ENCODE data around the gene FOXO3. TPM values are rescaled to one million over a fixed set of nuclear protein-coding genes. Genes with fewer than 3 reads are reported as not detected.
A peak's percentile ranks its signal among the peaks of the same experiment; 100 is the strongest.

FOXO3 gene
- total and polyA plus RNA-seq, 2 donors (not counting 1 experiment from before 2014, with no cell fraction given) = 49.5 to 63.9 TPM

DNA sequence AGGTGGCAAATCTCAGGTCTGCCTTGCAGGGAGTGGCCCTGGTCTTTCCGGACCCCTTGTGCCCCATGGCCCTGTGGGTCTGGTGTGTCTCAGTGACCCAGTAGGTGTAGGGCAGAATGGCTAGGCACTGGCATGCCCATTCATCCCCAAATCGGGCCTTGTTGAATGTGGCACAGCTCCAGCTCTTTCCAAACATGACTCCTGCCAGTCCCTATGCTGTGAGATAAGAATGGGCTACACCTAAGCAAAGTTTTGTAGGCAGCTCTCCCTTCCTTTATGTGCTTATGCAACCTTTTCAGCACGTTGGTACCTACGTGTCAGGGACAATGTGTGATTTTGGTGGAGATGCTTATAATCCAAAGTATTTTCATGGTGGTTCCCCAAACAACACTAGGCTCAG lies 33.9 kb downstream of the FOXO3 start:
- TF ChIP-seq EZH2 (IDR thresholded peaks at IDR 0.05; ENCODE audit: low read length, missing control alignments) = no peak
- TF ChIP-seq, protein P1, sequence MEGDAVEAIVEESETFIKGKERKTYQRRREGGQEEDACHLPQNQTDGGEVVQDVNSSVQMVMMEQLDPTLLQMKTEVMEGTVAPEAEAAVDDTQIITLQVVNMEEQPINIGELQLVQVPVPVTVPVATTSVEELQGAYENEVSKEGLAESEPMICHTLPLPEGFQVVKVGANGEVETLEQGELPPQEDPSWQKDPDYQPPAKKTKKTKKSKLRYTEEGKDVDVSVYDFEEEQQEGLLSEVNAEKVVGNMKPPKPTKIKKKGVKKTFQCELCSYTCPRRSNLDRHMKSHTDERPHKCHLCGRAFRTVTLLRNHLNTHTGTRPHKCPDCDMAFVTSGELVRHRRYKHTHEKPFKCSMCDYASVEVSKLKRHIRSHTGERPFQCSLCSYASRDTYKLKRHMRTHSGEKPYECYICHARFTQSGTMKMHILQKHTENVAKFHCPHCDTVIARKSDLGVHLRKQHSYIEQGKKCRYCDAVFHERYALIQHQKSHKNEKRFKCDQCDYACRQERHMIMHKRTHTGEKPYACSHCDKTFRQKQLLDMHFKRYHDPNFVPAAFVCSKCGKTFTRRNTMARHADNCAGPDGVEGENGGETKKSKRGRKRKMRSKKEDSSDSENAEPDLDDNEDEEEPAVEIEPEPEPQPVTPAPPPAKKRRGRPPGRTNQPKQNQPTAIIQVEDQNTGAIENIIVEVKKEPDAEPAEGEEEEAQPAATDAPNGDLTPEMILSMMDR (conservative IDR thresholded peaks at IDR 0.05 in 1 of 2, IDR thresholded peaks at IDR 0.05 in 1 of 2; ENCODE audit: low read depth in 1 of 2, low read length in 2 of 2) = no peak
- no peak overlapping the region for H3K27ac ChIP-seq (ENCODE audit: insufficient read depth, low read length)
- H3K9me3 ChIP-seq (ENCODE audit: control insufficient read depth, insufficient read depth, low read depth, low read length) = no peaks in the 10 kb centered on the region
- H3K4me3 ChIP-seq (replicated peaks in 1 of 4; ENCODE audit: control extremely low read depth in 1 of 4, insufficient read depth in 1 of 4, low read depth in 3 of 4, low read length in 4 of 4) = no peak overlapping the region
- H3K9ac ChIP-seq (ENCODE audit: insufficient read depth, low read length) = no peak overlapping the region
- H3K79me2 ChIP-seq (ENCODE audit: control insufficient read depth, insufficient read depth, low read length) = peaks cover 92% of the 10 kb centered on the region
- H2AFZ ChIP-seq (ENCODE audit: low read length) = no peak overlapping the region
- no peak overlapping the region for H3K4me2 ChIP-seq (ENCODE audit: extremely low read depth, insufficient read depth, low read length)
- DNase-seq (ENCODE audit: low read depth in 2 of 2) = no peak
- no peaks in the 10 kb centered on the region for H3K27me3 ChIP-seq (ENCODE audit: control insufficient read depth, insufficient read depth, low read length)
- peaks cover 42% of the 10 kb centered on the region for H3K4me1 ChIP-seq (ENCODE audit: control insufficient read depth, extremely low read depth, insufficient read depth, low read length)
- no peaks in the 10 kb centered on the region for H3K36me3 ChIP-seq (ENCODE audit: control insufficient read depth, insufficient read depth, low read length)
- H4K20me1 ChIP-seq (ENCODE audit: control insufficient read depth, extremely low read depth, insufficient read depth, low read length) = no peaks in the 10 kb centered on the region

DNA sequence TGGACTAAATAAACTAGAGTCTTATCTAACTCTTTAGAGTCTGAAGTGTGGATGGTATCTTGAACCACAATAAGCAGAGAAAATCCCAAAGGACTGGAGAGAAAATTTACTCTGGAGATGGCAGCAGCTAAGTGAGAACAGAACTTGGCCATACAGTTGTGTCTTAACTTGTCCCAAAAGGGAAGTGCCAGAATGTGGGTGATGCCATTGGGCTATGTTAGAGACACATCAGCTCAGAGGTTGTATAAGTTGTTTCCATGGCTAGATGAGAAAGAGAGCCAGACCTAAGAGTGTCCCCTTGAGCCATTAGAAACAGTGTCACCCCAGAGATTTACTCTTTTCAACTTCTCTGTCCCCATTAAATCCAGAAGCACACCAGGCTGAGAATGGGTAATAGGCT lies 36.2 kb downstream of the FOXO3 start:
- Histone ChIP-seq H3K4me2 (ENCODE audit: extremely low read depth, insufficient read depth, low read length) (no peak overlapping the region), H4K20me1 (ENCODE audit: control insufficient read depth, extremely low read depth, insufficient read depth, low read length) (no peaks in the 10 kb centered on the region), H3K79me2 (ENCODE audit: control insufficient read depth, insufficient read depth, low read length) (peaks cover 86% of the 10 kb centered on the region)

DNA sequence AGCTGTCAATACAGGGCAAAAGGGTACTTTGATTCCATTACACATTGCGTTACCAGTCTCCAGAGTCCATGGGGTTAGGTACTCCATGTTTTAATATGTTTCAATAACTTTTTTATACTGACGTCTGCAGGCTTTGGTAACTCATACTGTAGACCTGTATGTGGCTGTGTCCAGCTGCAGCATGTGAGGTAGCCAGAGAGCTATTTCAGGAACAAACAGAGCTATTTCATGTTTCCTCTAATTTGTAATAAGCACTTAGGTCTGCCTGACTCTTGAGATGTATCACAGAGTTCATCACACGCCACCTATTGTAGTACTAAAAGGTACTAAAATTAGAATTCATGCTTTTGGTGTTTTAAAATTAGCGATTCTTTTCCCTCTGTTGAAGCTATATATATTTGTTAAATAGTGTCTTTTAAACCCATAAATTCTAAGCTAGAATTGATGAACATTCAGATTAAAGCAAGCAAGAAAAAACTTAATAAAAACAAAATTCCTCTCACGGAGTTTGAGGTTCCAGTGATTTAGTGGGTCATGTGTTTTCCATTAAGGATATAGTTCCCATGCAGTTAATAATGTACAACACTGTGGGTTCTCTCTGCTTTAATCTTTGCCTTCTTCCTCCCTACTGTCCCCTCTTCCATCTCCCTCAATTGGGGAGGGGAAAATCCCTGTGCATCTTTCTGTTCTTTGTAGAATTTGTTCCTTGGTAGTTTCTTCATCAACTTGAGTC lies 37.0 kb downstream of the FOXO3 start:
- H3K27me3 ChIP-seq (ENCODE audit: control insufficient read depth, insufficient read depth, low read length) = no peaks in the 10 kb centered on the region
- no peak overlapping the region for H3K4me3 ChIP-seq (replicated peaks in 1 of 4; ENCODE audit: control extremely low read depth in 1 of 4, insufficient read depth in 1 of 4, low read depth in 3 of 4, low read length in 4 of 4)
- DNase-seq (ENCODE audit: low read depth in 2 of 2) = no peak
- H3K36me3 ChIP-seq (ENCODE audit: control insufficient read depth, insufficient read depth, low read length) = no peaks in the 10 kb centered on the region
- no peak overlapping the region for H2AFZ ChIP-seq (ENCODE audit: low read length)
- H3K4me2 ChIP-seq (ENCODE audit: extremely low read depth, insufficient read depth, low read length) = no peak overlapping the region
- no peak overlapping the region for H3K9ac ChIP-seq (ENCODE audit: insufficient read depth, low read length)
- H3K79me2 ChIP-seq (ENCODE audit: control insufficient read depth, insufficient read depth, low read length) = peaks cover 88% of the 10 kb centered on the region
- peak overlapping the region; percentile 46 for H3K27ac ChIP-seq (ENCODE audit: insufficient read depth, low read length)
- H4K20me1 ChIP-seq (ENCODE audit: control insufficient read depth, extremely low read depth, insufficient read depth, low read length) = no peaks in the 10 kb centered on the region
- no peaks in the 10 kb centered on the region for H3K9me3 ChIP-seq (ENCODE audit: control insufficient read depth, insufficient read depth, low read depth, low read length)
- TF ChIP-seq, protein P1 (conservative IDR thresholded peaks at IDR 0.05 in 1 of 2, IDR thresholded peaks at IDR 0.05 in 1 of 2; ENCODE audit: low read depth in 1 of 2, low read length in 2 of 2) = no peak
- no peak for TF ChIP-seq EZH2 (IDR thresholded peaks at IDR 0.05; ENCODE audit: low read length, missing control alignments)
- H3K4me1 ChIP-seq (ENCODE audit: control insufficient read depth, extremely low read depth, insufficient read depth, low read length) = peaks cover 22% of the 10 kb centered on the region

More for the DNA sequence above, 36.2 kb downstream of the FOXO3 start:
- TF ChIP-seq EZH2 (IDR thresholded peaks at IDR 0.05; ENCODE audit: low read length, missing control alignments) = no peak
- TF ChIP-seq, protein P1 (conservative IDR thresholded peaks at IDR 0.05 in 1 of 2, IDR thresholded peaks at IDR 0.05 in 1 of 2; ENCODE audit: low read depth in 1 of 2, low read length in 2 of 2) = no peak
- Histone ChIP-seq H3K36me3 (ENCODE audit: control insufficient read depth, insufficient read depth, low read length) (no peaks in the 10 kb centered on the region), H2AFZ (ENCODE audit: low read length) (no peak overlapping the region), H3K27me3 (ENCODE audit: control insufficient read depth, insufficient read depth, low read length) (no peaks in the 10 kb centered on the region), H3K27ac (ENCODE audit: insufficient read depth, low read length) (no peak overlapping the region), H3K9me3 (ENCODE audit: control insufficient read depth, insufficient read depth, low read depth, low read length) (no peaks in the 10 kb centered on the region), H3K4me3 (replicated peaks in 1 of 4; ENCODE audit: control extremely low read depth in 1 of 4, insufficient read depth in 1 of 4, low read depth in 3 of 4, low read length in 4 of 4) (no peak overlapping the region), H3K9ac (ENCODE audit: insufficient read depth, low read length) (no peak overlapping the region), H3K4me1 (ENCODE audit: control insufficient read depth, extremely low read depth, insufficient read depth, low read length) (peaks cover 26% of the 10 kb centered on the region)
- no peak for DNase-seq (ENCODE audit: low read depth in 2 of 2)
